NCI-H510A (cell line): Measurements from ENCODE around the gene HPS4.

Source experiments
- DNase-seq: peaks from one replicate; lab custom pipeline; 2025; lab: John Stamatoyannopoulos, UW

The HPS4 gene

GRCh38 chr22:26496456-26496855 is 12.9 kb upstream of the HPS4 start:
- no peak for DNase-seq

GRCh38 chr22:26494506-26494905 is 10.9 kb upstream of the HPS4 start:
- DNase-seq = no peak

GRCh38 chr22:26492220-26492619 is 8.6 kb upstream of the HPS4 start:
- no peak for DNase-seq

- DNase-seq = no peak
These were observed 6.0 kb upstream of the HPS4 start for GRCh38 chr22:26489447-26490036.

GRCh38 chr22:26487996-26488395 is 4.4 kb upstream of the HPS4 start:
- no peak for DNase-seq

- DNase-seq = no peak
These were observed 2.8 kb upstream of the HPS4 start for GRCh38 chr22:26486394-26486793.

GRCh38 chr22:26485806-26486390 is 2.3 kb upstream of the HPS4 start:
- no peak for DNase-seq

- DNase-seq = no peak
These were observed 1.4 kb upstream of the HPS4 start for GRCh38 chr22:26485013-26485412.

GRCh38 chr22:26484360-26484706 is 750 bp upstream of the HPS4 start:
- no peak for DNase-seq

GRCh38 chr22:26483043-26483438 is 542 bp downstream of the HPS4 start:
- DNase-seq = no peak

- no peak for DNase-seq
These were observed 1.4 kb downstream of the HPS4 start for GRCh38 chr22:26482161-26482560.

- DNase-seq = no peak
These were observed 1.9 kb downstream of the HPS4 start for GRCh38 chr22:26481694-26482093.

GRCh38 chr22:26481112-26481693 is 2.4 kb downstream of the HPS4 start:
- DNase-seq = no peak

- DNase-seq = no peak
These were observed 3.0 kb downstream of the HPS4 start for GRCh38 chr22:26480611-26480932.

GRCh38 chr22:26479792-26480610 is 3.6 kb downstream of the HPS4 start:
- DNase-seq = no peak

GRCh38 chr22:26479043-26479791 is 4.4 kb downstream of the HPS4 start:
- DNase-seq = no peak

GRCh38 chr22:26477341-26477731 is 6.2 kb downstream of the HPS4 start:
- DNase-seq = no peak

- DNase-seq = no peak
These were observed 6.8 kb downstream of the HPS4 start for GRCh38 chr22:26476705-26477340.

- DNase-seq = no peak
These were observed 8.9 kb downstream of the HPS4 start for GRCh38 chr22:26474682-26475081.

- DNase-seq = no peak
These were observed 12.1 kb downstream of the HPS4 start for GRCh38 chr22:26471522-26471921.

GRCh38 chr22:26470807-26471206 is 12.8 kb downstream of the HPS4 start:
- no peak for DNase-seq

- no peak for DNase-seq
These were observed 17.4 kb downstream of the HPS4 start for GRCh38 chr22:26466196-26466595.
